ENCODE data around the gene NYAP1.
"Not testable (repeated sequence)": the region's sequence is repeated elsewhere in the genome, so short reads cannot be mapped to it uniquely, and the experiment has no call there.

The NYAP1 gene

DNA sequence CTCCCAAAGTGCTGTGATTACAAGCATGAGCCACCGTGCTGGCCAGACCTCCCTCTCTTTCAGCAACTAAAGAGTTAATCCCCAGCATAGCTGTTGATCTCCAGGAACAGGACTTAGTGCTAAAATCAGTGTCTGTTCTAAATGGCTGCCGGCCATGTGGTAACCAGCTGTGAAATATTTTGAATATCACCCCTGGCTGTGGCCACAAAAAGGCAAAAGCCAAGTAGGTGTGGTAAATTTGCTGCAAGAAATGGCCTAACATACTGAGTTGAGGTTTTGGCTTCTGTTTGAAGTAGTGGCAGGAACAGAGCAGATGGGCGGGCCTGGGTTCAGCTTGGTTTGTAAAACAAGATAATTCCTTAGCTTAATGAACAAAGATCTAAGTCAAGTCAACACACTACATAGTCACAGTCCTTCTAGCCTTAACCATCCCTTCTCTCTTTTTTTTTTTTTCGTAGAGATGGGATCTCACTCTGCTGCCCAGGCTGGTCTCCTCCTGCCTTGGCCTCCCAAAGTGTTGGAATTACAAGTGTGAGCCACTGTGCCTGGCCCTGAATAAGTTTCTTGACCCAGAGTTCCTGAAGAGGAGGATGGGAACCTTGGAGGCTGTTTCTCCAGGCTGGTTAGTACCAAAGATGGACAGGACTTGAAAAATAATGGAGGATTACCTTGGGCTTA, 32.5 kb downstream of the NYAP1 start:
- DNase-seq, result no peak

- DNase-seq, result no peak
Measured at GRCh38 chr7:100517305-100517704, 33.6 kb downstream of the NYAP1 start.

DNA sequence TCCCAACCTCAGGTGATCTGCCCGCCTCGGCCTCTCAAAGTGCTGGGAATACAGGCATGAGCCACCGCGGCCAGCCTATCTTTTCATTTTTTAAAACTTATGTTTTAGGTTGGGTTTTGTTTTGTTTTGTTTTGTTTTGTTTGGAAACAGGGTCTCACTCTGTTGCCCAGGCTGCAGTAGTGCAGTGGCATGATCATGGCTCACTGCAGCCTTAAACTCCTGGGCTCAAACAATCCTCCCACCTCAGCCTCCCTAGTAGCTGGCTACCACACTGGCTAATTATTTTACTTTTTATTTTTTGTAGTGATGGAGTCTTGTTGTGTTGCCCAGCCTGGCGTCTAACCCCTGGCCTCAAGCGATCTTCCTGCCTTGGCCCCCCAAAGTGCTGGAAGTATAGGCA, 35.9 kb downstream of the NYAP1 start:
- no peak for DNase-seq

GRCh38 chr7:100520138-100520537, 36.4 kb downstream of the NYAP1 start:
- DNase-seq, result no peak

GRCh38 chr7:100521076-100521475, 37.3 kb downstream of the NYAP1 start:
- DNase-seq, result no peak

GRCh38 chr7:100521909-100522593, 38.3 kb downstream of the NYAP1 start:
- DNase-seq, result not testable (repeated sequence)

DNA sequence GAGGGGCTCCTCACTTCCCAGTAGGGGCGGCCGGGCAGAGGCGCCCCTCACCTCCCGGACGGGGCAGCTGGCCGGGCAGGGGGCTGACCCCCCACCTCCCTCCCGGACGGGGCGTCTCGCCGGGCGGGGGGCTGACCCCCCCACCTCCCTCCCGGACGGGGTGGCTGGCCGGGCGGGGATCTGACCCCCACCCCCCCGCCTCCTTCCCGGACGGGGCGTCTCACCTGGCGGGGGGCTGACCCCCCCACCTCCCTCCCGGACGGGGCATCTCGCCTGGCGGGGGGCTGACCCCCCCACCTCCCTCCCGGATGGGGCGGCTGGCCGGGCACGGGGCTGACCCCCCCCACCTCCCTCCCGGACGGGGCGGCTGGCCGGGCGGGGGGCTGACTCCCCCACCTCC, 39.5 kb downstream of the NYAP1 start:
- DNase-seq, result not testable (repeated sequence)

DNA sequence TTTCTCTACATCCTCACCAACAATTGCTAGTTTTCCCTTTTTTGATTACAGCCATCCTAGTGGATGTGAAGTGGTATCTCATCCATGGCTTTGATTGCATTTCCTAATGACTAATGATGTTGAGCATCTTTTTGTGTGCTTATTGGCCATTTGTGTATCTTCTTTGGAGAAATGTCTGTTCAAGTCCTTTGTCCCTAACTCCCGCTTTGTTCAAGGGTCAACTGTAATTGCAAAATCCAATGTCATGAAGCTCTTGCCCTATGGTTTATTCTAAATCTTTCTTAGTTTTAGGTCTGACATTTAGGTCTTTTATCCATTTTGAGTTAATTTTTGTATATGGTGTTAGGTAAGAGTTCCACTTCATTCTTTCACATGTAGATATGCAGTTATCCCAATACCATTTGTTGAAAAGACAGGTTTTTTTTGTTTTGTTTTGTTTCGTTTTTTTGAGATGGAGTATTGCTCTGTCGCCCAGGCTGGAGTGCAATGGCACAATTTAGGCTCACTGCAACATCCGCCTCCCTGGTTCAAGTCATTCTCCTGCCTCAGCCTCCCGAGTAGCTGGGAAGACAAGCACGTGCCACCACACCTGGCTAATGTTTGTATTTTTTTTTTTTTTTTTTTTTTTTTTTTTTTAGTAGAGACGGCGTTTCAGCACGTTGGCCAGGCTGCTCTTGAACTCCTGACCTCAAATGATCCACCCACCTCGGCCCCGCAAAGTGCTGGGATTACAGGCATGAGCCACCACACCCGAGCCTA, 44.6 kb downstream of the NYAP1 start:
- DNase-seq, result not testable (repeated sequence)

- no peak for DNase-seq
Measured at GRCh38 chr7:100532165-100533022, 48.7 kb downstream of the NYAP1 start.

- DNase-seq, result not testable (repeated sequence)
Measured at GRCh38 chr7:100535982-100536381, 52.3 kb downstream of the NYAP1 start.

DNA sequence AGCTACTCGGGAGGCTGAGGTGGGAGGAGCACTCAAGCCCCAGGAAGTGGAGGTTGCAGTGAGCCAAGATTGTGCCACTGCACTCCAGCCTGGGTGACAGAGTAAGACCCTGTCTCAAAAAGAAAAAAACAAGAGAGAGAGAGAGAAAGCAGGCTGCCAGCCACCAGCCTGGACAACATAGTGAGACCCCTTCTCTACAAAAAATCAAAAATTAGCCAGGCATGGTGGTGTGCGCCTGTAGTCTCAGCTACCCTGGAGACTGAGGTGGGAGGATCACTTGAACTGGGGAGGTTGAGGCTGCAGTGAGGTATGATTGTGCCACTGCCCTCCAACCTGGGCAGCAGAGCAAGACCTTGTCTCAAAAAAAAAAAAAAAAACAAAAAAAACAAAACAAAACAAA, 53.0 kb downstream of the NYAP1 start:
- DNase-seq, result not testable (repeated sequence)

- DNase-seq, result no peak
Measured at GRCh38 chr7:100538348-100538653, 54.6 kb downstream of the NYAP1 start.

- DNase-seq, result peak; percentile 97
Measured at GRCh38 chr7:100538654-100539435, 55.1 kb downstream of the NYAP1 start, which contains the start of gene AGFG2. TSS of gene AGFG2 (plus strand) at chr7:100539203. CDS start at chr7:100539347, 144 bp downstream.

DNA sequence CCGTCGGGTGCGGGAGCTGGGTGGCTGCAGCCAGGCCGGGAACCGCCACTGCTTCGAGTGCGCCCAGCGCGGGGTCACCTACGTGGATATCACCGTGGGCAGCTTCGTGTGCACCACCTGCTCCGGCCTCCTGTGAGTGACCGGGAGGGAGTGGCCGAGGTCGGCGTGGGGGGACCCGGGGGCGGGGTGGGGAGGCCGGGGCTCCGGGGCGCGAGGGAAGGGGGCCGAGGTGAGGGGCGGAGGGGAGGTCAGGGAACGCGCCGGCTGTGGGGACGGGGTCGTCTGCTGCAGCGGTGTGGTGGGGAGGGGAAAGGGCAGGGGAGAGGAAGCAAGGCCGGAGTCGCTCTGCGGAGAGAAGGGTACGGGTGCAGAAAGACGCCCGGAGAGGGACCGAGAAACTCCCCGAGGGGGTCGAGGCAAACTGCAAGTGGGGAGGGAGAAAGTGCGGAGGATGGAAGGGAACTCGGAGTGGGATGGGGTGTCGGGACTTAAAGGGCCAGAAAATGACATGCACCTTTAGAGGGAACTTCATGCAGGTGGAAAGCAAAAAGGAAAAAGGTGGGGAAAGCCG, 55.8 kb downstream of the NYAP1 start:
- DNase-seq, result no peak

- no peak for DNase-seq
Measured at GRCh38 chr7:100540073-100540723, 56.5 kb downstream of the NYAP1 start.

GRCh38 chr7:100541309-100541708, 57.6 kb downstream of the NYAP1 start:
- DNase-seq, result not testable (repeated sequence)

DNA sequence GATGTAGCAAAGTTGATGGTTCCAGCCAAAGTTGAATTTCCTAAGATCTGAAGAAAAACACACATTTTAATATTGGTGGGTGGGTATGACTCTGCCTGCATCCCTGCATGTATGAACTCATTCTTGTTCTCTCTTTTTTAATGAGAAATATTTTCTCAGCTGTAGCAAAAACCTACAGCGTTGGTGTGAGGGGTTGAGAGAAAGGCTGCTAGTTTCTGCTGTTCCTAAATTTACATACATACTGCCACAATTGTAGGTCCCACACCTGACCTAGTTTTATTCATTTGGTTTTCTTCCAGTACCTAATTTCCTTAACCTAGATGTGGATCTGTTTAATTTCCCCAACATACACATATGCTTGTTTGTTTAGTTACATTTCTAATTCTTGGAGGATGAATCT, 59.9 kb downstream of the NYAP1 start:
- DNase-seq, result no peak

GRCh38 chr7:100544386-100544785, 60.7 kb downstream of the NYAP1 start:
- DNase-seq, result no peak

All from NCI-H2081 treated with DMSO at 0.1 percent for 48 hours (cell line).